Measurements from ENCODE around the gene RSPH10B. TPM values are rescaled to one million over a fixed set of nuclear protein-coding genes. Genes with fewer than 3 reads are reported as not detected.
A peak's percentile ranks its signal among the peaks of the same experiment; 100 is the strongest.
"Not testable (repeated sequence)": the region's sequence is repeated elsewhere in the genome, so short reads cannot be mapped to it uniquely, and the experiment has no call there.

The RSPH10B gene
- polyA plus RNA-seq, 1 donor from 2014 or later: 1.6 TPM

DNA sequence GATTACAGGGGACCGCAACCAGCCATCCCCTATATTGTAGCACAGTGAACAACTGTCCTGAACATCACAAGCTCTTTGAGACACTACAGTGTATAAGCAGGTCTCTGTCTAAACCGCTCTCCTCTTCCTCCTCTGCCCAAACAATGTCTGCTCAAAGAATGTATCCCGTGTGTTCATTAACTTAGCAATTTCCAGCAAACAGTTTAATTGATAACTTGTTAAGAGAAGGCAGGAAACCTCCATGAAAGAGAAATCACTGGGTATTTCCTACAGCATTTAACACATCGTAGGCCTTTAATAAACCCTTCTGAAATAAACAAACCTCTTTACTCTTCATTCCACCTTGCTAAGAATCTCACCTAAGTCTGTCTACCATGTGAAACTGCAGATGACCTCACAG lies 36.9 kb upstream of the RSPH10B start:
- Histone ChIP-seq H3K4me3 (ENCODE audit: low read length) (no peak overlapping the region), H3K27ac (ENCODE audit: low read length) (no peak overlapping the region), H3K9ac (ENCODE audit: low read length) (no peak overlapping the region), H2AFZ (ENCODE audit: low read depth, low read length) (no peak overlapping the region), H3K9me2 (ENCODE audit: insufficient read depth, low read length) (no peaks in the 10 kb centered on the region), H3F3A (ENCODE audit: insufficient read depth, low read length, poor library complexity, severe bottlenecking) (no peaks in the 10 kb centered on the region), H3K36me3 (ENCODE audit: insufficient read depth, low read length) (no peaks in the 10 kb centered on the region), H3K4me2 (ENCODE audit: low read length) (no peak overlapping the region), H3K9me3 (ENCODE audit: low read length) (no peaks in the 10 kb centered on the region), H3K79me2 (replicated peaks; ENCODE audit: insufficient read depth, low read length) (peaks cover 10% of the 10 kb centered on the region), H3K27me3 (ENCODE audit: insufficient read depth, low read depth, low read length) (no peaks in the 10 kb centered on the region), H4K20me1 (ENCODE audit: insufficient read depth) (no peaks in the 10 kb centered on the region)
- TF ChIP-seq RAD21 (conservative IDR thresholded peaks at IDR 0.05) (no peak), EZH2 (IDR thresholded peaks at IDR 0.05; ENCODE audit: borderline replicate concordance, insufficient read depth, low read length, poor library complexity, severe bottlenecking) (no peak), POLR2AphosphoS5 (IDR thresholded peaks at IDR 0.05) (no peak), TAF1 (IDR thresholded peaks at IDR 0.05; ENCODE audit: low read depth) (no peak), SMC3 (conservative IDR thresholded peaks at IDR 0.05; ENCODE audit: poor library complexity) (no peak), EP300 (conservative IDR thresholded peaks at IDR 0.05; ENCODE audit: poor library complexity, severe bottlenecking) (no peak), MXI1 (conservative IDR thresholded peaks at IDR 0.05; ENCODE audit: poor library complexity, severe bottlenecking) (no peak)
- TF ChIP-seq, protein P1, sequence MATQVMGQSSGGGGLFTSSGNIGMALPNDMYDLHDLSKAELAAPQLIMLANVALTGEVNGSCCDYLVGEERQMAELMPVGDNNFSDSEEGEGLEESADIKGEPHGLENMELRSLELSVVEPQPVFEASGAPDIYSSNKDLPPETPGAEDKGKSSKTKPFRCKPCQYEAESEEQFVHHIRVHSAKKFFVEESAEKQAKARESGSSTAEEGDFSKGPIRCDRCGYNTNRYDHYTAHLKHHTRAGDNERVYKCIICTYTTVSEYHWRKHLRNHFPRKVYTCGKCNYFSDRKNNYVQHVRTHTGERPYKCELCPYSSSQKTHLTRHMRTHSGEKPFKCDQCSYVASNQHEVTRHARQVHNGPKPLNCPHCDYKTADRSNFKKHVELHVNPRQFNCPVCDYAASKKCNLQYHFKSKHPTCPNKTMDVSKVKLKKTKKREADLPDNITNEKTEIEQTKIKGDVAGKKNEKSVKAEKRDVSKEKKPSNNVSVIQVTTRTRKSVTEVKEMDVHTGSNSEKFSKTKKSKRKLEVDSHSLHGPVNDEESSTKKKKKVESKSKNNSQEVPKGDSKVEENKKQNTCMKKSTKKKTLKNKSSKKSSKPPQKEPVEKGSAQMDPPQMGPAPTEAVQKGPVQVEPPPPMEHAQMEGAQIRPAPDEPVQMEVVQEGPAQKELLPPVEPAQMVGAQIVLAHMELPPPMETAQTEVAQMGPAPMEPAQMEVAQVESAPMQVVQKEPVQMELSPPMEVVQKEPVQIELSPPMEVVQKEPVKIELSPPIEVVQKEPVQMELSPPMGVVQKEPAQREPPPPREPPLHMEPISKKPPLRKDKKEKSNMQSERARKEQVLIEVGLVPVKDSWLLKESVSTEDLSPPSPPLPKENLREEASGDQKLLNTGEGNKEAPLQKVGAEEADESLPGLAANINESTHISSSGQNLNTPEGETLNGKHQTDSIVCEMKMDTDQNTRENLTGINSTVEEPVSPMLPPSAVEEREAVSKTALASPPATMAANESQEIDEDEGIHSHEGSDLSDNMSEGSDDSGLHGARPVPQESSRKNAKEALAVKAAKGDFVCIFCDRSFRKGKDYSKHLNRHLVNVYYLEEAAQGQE (IDR thresholded peaks at IDR 0.05; ENCODE audit: borderline replicate concordance): no peak
- TF ChIP-seq, protein P2, sequence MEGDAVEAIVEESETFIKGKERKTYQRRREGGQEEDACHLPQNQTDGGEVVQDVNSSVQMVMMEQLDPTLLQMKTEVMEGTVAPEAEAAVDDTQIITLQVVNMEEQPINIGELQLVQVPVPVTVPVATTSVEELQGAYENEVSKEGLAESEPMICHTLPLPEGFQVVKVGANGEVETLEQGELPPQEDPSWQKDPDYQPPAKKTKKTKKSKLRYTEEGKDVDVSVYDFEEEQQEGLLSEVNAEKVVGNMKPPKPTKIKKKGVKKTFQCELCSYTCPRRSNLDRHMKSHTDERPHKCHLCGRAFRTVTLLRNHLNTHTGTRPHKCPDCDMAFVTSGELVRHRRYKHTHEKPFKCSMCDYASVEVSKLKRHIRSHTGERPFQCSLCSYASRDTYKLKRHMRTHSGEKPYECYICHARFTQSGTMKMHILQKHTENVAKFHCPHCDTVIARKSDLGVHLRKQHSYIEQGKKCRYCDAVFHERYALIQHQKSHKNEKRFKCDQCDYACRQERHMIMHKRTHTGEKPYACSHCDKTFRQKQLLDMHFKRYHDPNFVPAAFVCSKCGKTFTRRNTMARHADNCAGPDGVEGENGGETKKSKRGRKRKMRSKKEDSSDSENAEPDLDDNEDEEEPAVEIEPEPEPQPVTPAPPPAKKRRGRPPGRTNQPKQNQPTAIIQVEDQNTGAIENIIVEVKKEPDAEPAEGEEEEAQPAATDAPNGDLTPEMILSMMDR (IDR thresholded peaks at IDR 0.05; ENCODE audit: poor library complexity, severe bottlenecking): no peak

DNA sequence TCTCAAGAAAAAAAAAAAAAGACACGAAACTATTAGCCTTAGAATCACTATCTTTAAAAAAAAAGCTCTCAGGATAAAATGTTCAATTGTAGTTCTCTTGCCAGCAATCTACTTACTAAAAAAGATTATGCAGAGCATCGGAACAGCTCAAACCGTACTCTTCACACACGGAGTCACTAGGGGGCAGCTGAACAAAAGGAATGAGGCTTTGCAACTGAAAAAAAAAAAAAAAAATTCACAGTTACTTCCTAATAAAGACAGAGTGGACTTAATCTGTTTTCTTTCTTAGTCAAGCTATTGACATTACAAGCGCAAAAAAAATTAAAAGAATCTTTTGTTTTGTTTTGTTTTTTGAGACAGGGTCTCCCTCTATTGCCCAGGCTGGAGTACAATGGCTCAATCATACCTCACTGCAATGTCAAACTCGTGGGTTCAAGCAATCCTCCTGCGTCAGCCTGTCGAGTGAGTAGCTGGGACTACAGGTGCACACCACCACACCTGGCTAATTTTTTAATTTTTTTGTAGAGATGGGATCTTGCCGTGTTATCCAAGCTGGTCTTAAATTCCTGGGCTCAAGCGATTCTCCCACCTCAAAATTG lies 26.8 kb upstream of the RSPH10B start:
- no peaks in the 10 kb centered on the region for H3K9me3 ChIP-seq (ENCODE audit: low read length)
- H3K9ac ChIP-seq (ENCODE audit: low read length): no peak overlapping the region
- H3K4me2 ChIP-seq (ENCODE audit: low read length): no peak overlapping the region
- no peak overlapping the region for H3K27ac ChIP-seq (ENCODE audit: low read length)
- H3K36me3 ChIP-seq (ENCODE audit: insufficient read depth, low read length): no peaks in the 10 kb centered on the region
- H3K79me2 ChIP-seq (replicated peaks; ENCODE audit: insufficient read depth, low read length): no peaks in the 10 kb centered on the region
- H2AFZ ChIP-seq (ENCODE audit: low read depth, low read length): no peak overlapping the region
- no peaks in the 10 kb centered on the region for H3F3A ChIP-seq (ENCODE audit: insufficient read depth, low read length, poor library complexity, severe bottlenecking)
- no peak for TF ChIP-seq TAF1 (IDR thresholded peaks at IDR 0.05; ENCODE audit: low read depth)
- no peak for TF ChIP-seq POLR2AphosphoS5 (IDR thresholded peaks at IDR 0.05)
- TF ChIP-seq RAD21 (conservative IDR thresholded peaks at IDR 0.05): peak; percentile 80
- no peak for TF ChIP-seq EZH2 (IDR thresholded peaks at IDR 0.05; ENCODE audit: borderline replicate concordance, insufficient read depth, low read length, poor library complexity, severe bottlenecking)
- no peak for TF ChIP-seq MXI1 (conservative IDR thresholded peaks at IDR 0.05; ENCODE audit: poor library complexity, severe bottlenecking)
- no peak for TF ChIP-seq EP300 (conservative IDR thresholded peaks at IDR 0.05; ENCODE audit: poor library complexity, severe bottlenecking)
- TF ChIP-seq SMC3 (conservative IDR thresholded peaks at IDR 0.05; ENCODE audit: poor library complexity): peak; percentile 71
- TF ChIP-seq, protein P2 (IDR thresholded peaks at IDR 0.05; ENCODE audit: poor library complexity, severe bottlenecking): peak; percentile 78
- TF ChIP-seq, protein P1 (IDR thresholded peaks at IDR 0.05; ENCODE audit: borderline replicate concordance): no peak
- H4K20me1 ChIP-seq (ENCODE audit: insufficient read depth): no peaks in the 10 kb centered on the region
- H3K27me3 ChIP-seq (ENCODE audit: insufficient read depth, low read depth, low read length): no peaks in the 10 kb centered on the region
- no peaks in the 10 kb centered on the region for H3K9me2 ChIP-seq (ENCODE audit: insufficient read depth, low read length)
- H3K4me3 ChIP-seq (ENCODE audit: low read length): no peak overlapping the region

- not testable (repeated sequence) for H4K20me1 ChIP-seq (ENCODE audit: insufficient read depth); H3K4me3 ChIP-seq (ENCODE audit: low read length); H2AFZ ChIP-seq (ENCODE audit: low read depth, low read length); H3K36me3 ChIP-seq (ENCODE audit: insufficient read depth, low read length); H3K9me3 ChIP-seq (ENCODE audit: low read length); H3K27ac ChIP-seq (ENCODE audit: low read length); H3K4me2 ChIP-seq (ENCODE audit: low read length); H3K27me3 ChIP-seq (ENCODE audit: insufficient read depth, low read depth, low read length); H3F3A ChIP-seq (ENCODE audit: insufficient read depth, low read length, poor library complexity, severe bottlenecking); H3K9ac ChIP-seq (ENCODE audit: low read length); H3K79me2 ChIP-seq (replicated peaks; ENCODE audit: insufficient read depth, low read length); H3K9me2 ChIP-seq (ENCODE audit: insufficient read depth, low read length)
Observed at GRCh38 chr7:5987061-5987460, 16.6 kb upstream of the RSPH10B start.
